GM12864 (cell line): ENCODE measurements around the gene PCBP1.
"Not testable (repeated sequence)": the region's sequence is repeated elsewhere in the genome, so short reads cannot be mapped to it uniquely, and the experiment has no call there.

Experiments
- DNase-seq: peaks from one replicate; pipeline ENCODE4 v3.0.0-alpha.2; 2011; ENCODE audit warnings: low read depth
- H3K4me3 ChIP-seq: 2 replicates; pipeline ENCODE4 v1.5.1; 2011; ENCODE audit warnings: mild to moderate bottlenecking, low read depth, low read length, control low read depth
- CTCF ChIP-seq: IDR thresholded peaks from 2 replicates; pipeline ENCODE4 v1.5.1; 2011; ENCODE audit warnings: low read depth, mild to moderate bottlenecking, moderate library complexity, low read length, control low read depth, inconsistent platforms; ENCODE audit errors: missing control alignments

The PCBP1 gene

GRCh38 chr2:70045405-70045804, 41.9 kb upstream of the PCBP1 start:
- H3K4me3 ChIP-seq, result no peak overlapping the region
- DNase-seq, result no peak
- TF ChIP-seq CTCF, result no peak

- no peak for DNase-seq
- H3K4me3 ChIP-seq, result no peak overlapping the region
- TF ChIP-seq CTCF, result no peak
These were observed 41.3 kb upstream of the PCBP1 start for GRCh38 chr2:70045932-70046331.

- H3K4me3 ChIP-seq, result no peak overlapping the region
- no peak for DNase-seq
- no peak for TF ChIP-seq CTCF
These were observed 40.7 kb upstream of the PCBP1 start for GRCh38 chr2:70046534-70046933.

- no peak overlapping the region for H3K4me3 ChIP-seq
- TF ChIP-seq CTCF, result no peak
- no peak for DNase-seq
These were observed 39.8 kb upstream of the PCBP1 start for GRCh38 chr2:70047451-70047850.

- no peak for DNase-seq
- no peak for TF ChIP-seq CTCF
- no peak overlapping the region for H3K4me3 ChIP-seq
These were observed 38.0 kb upstream of the PCBP1 start for GRCh38 chr2:70049255-70049654.

GRCh38 chr2:70050631-70051425, 36.4 kb upstream of the PCBP1 start:
- no peak overlapping the region for H3K4me3 ChIP-seq
- DNase-seq, result no peak
- TF ChIP-seq CTCF, result no peak

GRCh38 chr2:70055259-70055658, 32.0 kb upstream of the PCBP1 start:
- H3K4me3 ChIP-seq, DNase-seq: not testable (repeated sequence)
